Measurements from ENCODE around the gene SLC19A2.
"Not testable (repeated sequence)": the region's sequence is repeated elsewhere in the genome, so short reads cannot be mapped to it uniquely, and the experiment has no call there.

The SLC19A2 gene

DNA sequence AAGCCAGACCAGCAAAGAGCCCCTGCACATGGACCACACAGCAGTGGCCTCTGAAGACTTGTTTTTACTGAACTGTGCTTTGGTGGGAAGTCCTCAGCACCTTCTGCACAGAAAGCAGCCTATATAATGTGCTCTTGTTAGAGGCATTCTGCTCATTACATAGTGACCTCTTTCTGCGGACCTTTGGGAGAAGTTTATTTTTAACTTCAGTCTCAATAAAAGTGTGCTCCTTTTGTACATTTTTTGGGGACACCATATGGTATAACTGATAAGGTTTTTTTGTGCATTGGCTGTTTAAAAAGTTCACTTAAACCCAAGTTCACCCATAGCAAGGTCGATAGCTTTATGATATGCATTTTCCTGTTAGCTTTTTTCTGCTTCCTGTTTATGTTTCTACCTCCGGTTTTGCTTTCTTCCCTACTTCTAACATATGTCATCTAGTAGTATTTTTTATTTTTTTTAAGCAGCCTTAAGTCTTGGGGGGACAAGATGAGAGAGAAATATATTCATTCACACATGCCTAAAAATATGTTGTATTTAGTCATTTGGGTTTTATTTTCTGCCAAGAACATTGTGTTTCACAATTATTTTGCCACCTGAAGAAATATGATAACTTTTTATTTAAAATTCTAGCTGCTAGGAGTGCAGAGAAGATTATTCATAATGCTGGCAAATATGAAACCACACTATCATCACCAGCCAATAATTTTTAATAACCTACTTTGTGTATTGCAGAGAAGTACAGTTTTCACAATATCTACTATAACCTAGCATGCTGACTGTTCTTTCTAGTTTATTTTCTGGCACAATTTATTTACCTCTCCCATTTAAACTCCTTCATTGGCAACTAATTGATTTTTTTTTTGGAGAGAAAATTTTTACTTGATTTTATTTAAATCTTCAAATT lies 22.9 kb upstream of the SLC19A2 start:
- DNase-seq: no peak

DNA sequence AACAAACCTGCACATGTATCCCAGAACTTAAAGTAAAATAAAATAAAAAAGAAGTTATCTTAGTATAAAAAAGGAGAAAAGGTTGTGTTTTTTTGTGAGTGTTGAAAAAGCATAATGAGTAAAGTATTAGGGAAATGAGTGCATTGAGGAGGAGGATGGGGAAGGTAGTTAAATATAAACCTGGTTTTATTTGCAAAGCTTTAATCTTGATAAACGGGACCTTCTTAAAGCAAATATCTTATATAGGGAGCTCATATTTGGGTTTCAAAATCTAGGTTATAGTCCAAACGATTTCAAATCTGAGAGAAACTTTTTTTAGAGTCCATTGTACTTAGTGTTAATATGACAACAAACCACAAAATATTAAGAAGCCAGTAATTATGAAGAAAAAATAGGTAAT lies 21.7 kb upstream of the SLC19A2 start:
- no peak for DNase-seq

DNA sequence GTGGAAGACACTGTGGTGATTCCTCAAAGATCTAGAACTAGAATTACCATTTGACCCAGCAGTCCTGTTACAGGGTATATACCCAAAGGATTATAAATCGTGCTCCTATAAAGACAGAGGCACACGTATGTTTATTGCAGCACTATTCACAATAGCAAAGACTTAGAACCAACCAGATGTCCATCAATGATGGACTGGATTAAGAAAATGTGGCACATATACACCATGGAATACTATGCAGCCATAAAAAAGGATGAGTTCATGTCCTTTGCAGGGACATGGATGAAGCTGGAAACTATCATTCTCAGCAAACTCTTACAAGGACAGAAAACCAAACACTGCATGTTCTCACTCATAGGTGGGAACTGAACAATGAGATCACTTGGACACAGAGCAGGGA lies 17.9 kb upstream of the SLC19A2 start:
- DNase-seq: not testable (repeated sequence)

DNA sequence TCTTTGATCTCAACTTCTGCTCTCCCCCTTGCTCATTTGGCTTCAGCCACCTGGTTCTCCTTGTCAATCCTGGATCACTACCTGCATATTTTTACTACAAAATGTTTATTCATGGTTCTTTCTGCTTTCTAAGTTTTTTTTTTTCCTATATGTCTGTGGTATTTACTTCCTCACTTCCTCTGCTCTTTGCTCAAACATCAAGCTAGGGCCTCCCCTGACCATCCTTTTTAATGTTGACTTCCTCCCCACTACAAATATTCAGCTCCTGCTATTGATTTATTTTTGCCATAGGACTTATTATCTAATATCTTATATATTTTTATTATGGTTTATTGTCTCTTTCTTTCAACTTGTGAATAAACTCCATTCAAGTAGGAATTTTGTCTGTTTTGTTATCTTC lies 14.1 kb upstream of the SLC19A2 start:
- no peak for DNase-seq

DNA sequence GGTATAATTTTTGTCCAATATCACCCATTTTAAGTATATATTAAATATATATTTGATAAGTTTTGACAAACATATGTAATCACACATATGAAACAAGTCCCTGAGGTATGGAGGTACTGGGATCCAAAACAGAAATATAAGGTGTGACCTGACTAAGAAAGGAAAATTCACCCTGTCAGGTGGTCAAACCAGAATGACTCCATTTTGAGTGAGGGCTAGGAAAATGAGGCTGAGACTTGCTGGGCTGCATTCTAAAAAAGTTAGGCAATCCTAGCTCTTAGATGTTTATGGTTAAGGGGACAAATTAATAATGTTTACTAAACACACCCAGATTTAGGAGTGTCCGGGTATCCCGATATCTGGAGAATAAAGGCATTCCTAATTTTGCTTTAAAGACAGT lies 11.6 kb upstream of the SLC19A2 start:
- DNase-seq: no peak

DNA sequence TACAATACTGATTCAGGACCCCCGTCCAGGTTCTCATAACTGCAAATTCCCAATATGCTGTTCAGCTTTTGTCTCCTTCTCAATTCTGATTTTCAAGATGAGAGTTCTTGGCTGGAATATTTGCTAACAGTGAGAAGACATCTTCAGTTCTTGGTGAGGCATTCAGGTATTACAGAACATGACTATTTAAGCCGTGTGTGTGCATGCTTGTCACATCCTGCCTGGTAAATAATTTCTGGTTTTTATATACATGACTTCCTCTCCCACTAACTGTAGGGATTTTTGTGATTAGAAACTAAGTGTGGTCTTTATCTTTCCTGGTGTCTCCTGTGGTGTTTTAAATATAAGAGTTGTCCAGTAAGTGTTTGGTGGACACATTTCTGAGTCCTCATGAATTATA lies 10.2 kb upstream of the SLC19A2 start:
- no peak for DNase-seq

DNA sequence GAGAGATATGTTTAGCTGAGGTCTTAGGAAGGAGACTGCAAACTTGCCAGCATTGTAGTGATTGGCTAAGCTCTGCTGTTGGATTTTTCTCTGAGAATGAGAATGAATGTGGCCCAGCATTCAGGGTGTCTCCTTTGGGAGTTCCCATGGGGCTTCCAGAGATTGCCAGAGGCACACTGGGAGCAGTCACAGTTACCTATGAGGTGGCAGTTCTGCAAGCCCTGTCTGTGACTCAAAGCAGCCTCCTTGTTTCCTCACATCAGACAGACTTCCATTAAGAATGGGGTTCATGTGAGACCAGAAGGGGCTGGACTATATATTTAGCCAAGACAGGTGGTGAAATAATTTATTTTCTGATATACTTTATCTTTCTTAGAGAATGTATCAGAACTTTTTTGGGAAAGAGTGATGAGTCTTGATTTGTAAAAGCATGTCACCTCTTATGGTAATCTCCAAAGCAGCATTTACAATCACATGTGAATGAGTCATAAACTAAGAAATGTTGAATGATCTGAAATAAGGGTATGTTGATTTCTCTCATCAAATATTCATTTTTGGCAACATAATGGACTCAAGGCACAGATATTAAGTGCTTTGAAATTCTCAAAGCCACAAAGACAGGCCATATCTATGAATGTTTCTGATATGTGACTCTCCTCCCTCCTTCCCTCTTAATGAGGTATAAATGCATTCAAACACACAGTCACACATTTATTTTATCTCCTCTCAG lies 9.5 kb upstream of the SLC19A2 start:
- DNase-seq: no peak

DNA sequence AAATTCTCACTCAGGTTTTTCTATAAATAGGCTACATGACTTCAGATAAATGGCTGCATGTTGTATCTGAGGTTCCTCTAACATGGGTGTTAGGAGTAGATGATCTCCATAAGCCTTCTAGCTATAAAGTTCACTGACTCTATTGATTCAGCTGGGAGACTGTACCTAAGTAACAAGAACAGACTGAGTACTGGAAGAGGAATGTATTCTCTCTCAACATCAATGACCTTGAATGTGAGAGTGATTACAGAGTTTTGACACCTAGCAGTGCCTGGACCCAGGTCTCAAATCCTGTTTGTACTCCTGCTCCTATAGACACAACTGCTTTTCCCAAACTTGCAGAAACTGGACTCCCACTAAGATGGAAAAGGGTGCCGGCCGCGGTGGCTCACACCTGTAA lies 8.6 kb upstream of the SLC19A2 start:
- DNase-seq: no peak

DNA sequence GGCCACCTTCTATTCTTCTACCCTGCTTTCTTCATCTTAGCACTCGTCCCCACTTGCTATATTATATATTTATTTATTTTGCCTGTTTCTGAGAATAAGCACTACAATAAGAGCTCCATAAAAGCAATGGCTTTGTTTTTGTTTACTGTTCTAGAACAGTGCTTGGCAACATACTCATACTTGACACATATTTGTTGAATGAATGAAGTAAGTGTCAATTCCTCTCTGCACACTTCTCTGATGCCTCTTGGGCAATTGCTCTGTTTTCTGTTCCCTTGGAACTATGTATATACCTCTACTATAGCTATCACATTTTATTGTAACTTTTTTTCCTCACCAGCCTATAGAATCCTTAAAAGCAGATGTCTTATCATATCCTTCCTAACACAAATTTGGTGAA lies 7.5 kb upstream of the SLC19A2 start:
- DNase-seq: no peak

DNA sequence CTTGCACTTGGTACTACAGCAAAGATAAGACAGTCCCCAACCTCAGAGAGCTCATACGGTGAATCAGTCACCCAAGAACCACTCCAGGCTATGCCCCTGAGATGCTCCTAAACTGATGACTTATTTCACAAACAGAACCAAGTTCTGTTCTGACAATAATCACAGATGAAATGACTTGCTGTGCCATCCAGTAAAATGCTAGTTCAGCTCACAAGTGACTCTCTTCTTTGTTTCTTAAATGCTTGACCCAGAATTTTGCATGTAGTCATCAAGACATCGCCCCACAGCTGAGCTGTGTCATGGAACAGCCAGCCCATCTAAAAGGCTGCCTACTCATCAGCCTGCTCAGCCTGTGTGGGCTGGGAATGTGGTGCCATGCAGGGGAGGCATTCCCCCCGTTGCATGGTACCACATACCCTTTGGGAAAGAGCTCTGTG lies 6.1 kb upstream of the SLC19A2 start:
- peak in 1 of 2 experiments; percentile 7 for DNase-seq

DNA sequence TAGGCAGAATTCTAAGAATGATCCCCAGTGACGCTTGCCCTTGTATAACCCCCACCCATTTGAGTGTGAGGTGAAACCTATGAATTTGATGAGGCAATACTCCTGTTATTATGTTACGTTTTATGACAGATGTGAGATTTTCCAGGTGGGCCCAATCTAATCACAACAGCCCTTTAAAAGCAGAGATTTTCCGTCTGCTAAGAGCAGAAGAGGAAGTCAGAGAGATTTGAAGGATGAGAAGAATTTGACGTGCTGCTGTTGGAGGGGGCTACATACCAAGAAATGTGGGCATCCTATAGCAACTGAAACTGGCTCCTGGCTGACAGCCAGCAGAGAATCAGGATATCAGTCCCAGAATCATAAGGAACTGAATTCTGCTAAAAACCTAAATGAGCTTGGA lies 2.4 kb upstream of the SLC19A2 start:
- no peak for DNase-seq

DNA sequence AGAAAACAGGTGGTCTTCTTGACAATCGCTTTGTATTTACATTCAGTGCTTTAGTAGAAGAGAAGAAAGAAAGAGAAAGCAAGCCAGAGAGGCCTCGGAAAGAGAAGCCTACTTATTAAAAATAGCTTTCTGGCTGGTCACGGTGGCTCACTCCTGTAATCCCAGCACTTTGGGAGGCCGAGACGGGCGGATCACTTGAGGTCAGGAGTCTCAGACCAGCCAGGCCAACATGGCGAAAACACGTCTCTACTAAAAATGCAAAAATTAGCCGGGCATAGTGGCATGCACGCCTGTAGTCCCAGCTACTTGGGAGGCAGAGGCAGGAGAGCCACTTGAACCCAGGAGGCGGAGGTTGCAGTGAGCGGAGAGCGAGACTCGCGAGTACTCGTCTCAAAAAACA lies 1.8 kb upstream of the SLC19A2 start:
- DNase-seq: no peak

DNA sequence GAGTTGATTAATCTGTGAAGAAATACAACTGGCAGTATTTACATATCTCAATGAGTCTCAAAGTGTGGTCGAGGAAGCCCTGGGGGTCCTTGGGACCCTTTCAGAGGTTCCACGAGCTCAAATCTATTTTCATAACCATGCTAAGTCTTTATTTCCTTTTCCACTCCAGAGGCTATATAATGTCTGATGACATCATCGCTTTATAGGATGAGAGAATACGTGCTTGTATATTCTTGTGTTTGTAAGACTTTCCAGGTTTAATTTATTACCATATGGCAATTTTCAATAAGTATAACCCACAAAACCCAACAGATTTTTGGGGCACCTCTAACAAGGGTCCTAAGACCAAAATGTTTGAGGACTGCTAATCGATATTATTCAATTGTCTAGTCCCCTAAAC lies 1.4 kb upstream of the SLC19A2 start:
- no peak for DNase-seq

DNA sequence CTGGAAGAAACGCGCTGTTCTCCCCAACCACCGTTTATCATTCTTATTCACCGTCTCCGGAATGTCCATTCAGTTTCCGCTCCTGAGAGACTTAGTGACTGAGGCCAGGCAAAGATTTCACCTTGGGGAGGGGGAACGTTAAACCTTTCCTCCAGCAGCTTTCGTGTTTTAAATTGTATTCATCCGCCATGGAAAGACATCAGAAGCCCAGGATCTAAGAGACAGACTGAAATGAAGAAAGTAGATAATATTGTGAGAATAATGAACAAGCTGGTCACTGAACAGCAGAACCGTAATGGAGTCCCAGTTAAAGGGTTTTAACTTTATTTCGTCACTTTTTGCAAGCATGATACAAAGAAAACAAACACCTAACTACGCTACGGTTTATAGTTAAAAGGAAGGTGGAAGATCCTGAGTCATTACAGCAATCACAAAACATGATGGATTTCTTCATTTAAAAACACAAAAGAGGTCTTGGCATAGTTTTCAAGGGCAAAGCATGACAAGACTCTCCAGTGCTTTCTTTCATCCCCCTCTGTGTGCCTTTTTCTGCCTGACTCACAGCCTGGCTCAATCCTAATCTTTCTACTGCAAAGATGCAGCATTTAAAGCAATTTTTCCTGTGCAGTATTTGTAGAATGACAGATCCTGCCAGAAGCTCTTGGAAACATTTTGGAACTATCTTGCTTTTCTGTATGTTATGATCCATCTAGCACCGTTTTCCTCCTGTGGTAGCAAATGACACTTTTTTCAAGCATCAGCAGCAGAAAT lies 722 bp upstream of the SLC19A2 start:
- DNase-seq: no peak

DNA sequence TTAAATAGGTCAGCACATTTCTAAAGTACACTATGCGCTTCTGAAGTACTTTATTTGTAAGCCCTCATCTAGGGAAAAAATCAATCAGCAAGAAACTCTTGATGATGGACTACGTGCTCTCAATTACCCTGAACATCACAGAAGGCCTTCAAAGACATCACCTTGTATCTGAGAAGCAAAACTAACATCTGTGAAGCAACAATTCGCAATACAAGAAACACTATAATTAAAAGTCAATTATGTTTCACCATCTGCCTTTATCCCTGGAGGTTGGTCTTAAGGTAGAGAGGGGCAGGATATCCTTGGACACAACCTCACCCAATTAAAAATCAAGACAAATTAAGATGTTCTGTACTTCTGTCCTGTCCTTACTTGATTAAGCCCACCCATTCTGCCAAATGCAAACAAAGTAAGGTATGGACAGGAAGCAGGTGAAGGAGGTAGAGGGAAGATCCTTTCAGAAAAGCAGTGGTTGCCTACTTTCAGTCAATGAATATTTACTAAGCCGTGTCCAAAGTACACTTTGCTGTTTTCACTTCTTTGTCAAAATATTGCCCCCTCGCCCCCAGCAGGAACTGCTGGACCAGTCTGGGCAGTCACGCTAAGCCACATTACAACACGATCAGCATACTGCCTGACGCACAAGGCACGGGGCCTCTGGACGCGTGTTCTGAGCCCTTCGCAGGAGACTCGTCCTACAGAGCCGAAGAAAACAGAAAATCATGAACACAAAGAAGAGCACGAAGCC lies 887 bp downstream of the SLC19A2 start:
- DNase-seq: peak; percentile 6 to 12

DNA sequence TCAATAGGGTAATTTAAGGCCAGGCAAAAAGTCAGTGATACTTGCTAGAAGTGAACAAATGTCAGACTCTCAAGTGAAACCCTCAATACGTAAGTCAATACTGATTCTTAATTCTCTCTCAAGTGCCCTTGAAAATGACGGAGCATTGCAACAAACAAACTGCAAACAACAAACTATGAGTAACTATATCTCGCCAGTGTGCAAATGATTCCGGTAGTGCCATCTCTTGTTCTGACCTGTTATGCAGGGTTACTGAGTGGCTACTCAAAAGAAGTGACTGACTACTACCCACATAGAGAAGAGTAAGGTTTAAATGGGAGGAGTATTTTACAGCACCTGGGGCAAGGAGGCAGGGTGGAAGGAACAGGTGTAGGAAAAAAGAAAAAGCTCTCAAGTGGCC lies 1.6 kb downstream of the SLC19A2 start:
- no peak for DNase-seq

DNA sequence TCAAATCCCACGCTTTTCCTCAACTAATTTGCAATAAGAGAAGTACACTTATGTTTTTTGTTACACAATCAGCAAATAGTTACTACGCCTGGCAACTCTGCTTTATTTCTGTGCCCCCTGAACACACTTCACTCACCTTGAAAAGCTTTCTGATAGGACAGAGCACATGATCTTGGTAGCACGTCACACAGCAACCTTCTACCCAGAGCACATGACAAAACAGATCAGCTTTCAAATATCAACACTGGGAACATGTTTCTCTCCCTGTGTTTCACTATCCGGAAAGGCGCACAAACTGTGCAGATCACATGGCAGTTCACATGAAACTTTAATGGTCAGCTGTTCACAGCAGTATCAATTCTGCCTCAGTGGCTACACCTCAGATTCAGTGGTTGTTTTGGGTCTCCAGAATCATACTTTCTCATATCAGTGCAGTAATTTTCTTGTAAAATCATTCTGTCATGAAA lies 2.2 kb downstream of the SLC19A2 start:
- DNase-seq: no peak

DNA sequence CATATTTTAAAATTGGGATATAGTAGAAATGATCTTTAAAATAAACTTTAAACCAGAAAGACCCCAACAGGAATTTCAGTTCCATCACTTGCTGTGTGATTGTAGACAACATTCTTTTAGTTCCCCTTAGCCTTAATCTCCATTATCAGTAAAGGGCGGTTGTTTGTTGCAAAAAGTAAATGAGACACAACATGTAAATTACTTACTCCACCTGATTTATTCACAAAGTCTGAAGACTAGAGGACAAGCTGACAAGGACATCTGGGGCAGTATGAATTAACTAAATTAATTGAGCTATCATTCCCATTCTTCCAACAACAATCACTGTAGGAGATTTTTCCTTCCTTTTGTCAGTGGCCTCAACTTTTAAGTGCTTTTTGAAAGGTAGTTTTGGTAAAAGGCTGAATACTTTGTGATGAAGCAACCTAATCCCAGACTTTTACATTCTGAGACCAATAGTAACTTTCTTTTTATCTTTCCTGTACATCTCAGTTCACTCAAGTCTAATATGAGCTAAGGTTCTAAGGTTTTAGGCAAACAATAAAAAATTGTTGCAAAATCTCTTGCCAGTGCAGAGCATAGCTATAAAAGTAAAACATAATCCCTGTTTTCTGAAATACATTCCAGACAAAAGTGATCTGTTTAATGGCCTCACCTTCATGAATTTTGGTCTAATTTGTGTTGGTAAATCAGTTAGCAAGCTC lies 6.2 kb downstream of the SLC19A2 start:
- DNase-seq: no peak

DNA sequence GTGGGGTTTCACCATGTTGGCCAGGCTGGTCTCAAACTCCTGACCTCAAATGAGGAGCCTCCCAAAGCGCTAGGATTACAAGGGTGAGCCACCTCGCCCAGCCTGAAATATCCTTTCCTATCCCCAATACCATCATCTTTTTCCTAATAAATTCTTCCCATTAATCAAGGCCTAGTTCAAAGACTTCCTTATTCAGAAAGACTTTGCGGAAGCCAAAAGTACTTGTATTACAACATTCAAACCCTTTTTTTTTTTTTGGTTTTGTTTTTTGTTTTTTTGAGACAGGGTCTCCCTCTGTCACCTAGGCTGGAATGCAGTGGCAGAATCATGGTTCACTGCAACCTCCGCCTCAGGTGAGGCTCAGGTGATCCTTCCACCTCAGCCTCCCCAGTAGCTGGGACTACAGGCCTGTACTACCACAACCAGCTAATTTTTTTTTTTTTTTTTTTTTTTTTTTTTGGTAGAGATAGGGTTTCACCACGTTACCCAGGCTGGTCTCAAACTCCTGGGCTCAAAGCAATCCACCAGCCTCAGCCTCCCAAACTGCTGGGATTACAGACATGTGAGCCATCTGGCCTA lies 7.6 kb downstream of the SLC19A2 start:
- no peak for DNase-seq

DNA sequence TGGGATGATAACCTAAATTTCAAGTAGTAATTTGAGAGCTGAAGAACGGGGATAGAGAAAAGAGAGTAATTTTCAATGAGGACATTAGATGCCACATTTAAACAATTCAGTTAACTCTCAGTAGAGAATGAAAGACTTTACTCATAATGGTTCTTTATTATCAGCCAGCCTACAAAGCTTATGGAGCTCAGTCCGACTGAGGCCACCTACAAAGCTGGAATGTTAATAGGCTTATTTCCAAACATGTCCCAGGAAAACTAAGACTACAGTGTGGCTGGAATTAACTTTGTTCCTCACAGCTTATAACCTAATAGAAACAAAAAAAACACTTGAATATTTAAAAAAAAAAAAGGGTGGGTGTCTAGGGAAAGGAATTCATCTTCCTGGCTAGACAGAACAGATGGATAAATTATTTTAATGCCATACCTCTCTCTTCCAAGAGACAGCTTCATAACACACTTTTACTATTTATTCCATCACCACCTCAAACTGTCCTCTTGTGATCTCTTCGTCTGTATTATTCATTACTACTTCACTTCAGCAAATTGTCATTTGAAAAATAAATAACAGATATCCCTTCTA lies 9.8 kb downstream of the SLC19A2 start:
- no peak for DNase-seq

DNA sequence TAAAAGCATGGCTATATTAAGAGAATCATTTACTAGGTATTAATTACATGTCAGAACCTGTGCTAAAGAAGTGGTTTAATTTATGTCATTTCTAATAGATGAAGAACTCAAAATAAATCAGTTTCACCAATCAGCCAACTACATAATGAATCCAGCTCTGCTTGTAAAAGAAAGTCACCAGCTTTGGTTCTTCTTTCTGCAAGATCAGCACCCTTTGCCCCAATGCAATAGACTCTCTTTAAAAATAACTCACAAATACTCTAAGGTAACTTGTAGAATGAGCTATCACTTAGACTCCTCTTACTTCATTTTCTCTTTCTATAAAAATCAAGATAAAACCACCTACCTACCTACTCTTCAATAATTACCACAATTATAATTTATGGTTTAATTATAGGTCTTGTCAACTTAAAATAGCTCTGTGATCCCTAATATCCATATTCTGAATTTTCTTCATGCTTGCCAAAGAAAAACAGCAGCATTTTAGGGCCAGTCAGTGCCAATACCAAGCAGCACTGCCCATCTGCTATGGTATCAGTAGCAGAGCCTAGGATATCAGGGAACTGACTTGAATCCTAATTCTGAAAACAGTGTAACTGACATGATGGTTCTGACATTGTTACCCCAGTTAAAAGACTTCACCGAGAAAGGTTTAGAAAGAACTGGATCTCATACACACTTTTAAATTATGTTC lies 11.3 kb downstream of the SLC19A2 start:
- DNase-seq: no peak
